Fibroblast of the conjunctiva (primary cell): Measurements from ENCODE around the gene UGT1A5.

ENCODE experiments used
- DNase-seq: peaks from one replicate; pipeline ENCODE4 v3.0.0-alpha.2; 2010; ENCODE audit warnings: low read depth

Gene UGT1A5

GRCh38 chr2:233810385-233810784 lies 97.7 kb downstream of the UGT1A5 start:
- no peak for DNase-seq

- no peak for DNase-seq
These were observed 98.4 kb downstream of the UGT1A5 start for GRCh38 chr2:233811087-233811486.

DNA sequence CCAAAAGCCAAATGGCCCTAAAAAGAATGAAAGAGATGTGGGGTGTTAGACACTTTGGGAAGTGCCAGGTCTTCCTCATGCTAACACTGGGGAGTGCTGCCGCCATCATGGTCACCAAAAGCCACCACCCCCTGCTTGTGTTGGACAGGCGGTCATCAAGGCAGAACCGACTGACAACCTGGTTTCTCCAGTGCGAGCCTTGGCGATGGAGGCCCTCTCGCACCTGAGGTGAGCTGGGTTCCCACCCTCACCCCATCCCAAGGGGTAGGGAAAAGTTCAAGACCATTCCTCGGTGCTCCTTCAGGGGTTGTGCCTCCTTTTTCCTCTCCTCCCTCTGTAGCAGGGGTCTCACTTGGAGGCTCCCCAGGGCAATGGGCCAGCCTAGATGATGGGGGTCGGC lies 99.0 kb downstream of the UGT1A5 start:
- DNase-seq = no peak

- no peak for DNase-seq
These were observed 100.7 kb downstream of the UGT1A5 start for GRCh38 chr2:233813236-233814055.

GRCh38 chr2:233814056-233814835 lies 101.5 kb downstream of the UGT1A5 start:
- DNase-seq = no peak

- DNase-seq = no peak
These were observed 103.2 kb downstream of the UGT1A5 start for GRCh38 chr2:233815861-233816260.

GRCh38 chr2:233816334-233816733 lies 103.6 kb downstream of the UGT1A5 start:
- DNase-seq = no peak

DNA sequence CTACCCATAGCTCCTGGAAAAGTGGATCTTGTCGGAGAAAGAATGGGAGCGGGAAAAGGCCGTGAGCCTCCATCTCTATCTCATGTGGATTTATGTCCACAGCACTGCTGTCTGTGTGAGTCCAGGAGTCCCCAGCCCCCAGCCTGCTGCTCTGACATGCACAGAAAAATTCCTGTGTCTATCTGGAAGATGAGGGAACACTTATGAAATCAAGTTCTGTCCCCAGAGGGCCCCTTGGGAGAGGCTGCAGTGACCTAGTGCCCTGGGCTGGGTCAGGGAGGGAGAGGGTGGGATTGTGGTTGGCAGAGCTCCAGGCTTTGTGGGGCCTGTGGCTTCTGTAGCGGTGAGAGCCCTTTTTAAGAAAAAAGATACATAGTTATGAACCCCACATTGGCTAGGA lies 104.1 kb downstream of the UGT1A5 start:
- no peak for DNase-seq

- no peak for DNase-seq
These were observed 104.7 kb downstream of the UGT1A5 start for GRCh38 chr2:233817361-233817911.

DNA sequence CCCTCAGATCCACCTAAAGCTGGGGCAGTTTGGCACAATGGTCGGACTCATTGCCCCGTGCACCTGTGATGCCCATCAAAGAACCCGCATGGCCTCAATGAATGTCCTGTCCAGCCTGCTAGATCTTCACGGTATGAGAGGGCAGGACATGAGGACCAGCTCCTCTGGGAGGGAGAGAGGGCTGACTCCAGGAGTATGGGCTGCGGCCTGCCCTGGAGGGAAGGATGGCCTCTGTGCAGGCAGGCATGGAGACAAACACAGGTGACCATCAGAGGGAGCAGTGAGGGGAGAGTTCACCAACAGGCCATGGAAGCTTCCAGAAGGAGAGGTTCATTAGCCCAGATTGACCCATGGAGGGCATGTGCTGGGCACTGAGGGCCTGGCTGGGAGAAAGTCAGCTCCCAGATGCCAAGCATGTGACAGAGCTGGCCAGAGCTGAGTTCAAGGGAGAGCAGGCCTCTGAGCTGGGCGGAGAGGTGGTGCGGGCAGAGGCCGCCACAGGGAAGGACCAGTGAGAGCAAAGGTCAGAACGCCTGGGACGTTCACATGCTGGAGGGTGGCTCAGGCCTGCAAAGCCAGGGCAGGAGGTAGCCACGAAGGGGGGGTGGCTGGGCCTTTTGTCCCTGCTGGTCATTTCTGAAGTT lies 105.4 kb downstream of the UGT1A5 start:
- no peak for DNase-seq

DNA sequence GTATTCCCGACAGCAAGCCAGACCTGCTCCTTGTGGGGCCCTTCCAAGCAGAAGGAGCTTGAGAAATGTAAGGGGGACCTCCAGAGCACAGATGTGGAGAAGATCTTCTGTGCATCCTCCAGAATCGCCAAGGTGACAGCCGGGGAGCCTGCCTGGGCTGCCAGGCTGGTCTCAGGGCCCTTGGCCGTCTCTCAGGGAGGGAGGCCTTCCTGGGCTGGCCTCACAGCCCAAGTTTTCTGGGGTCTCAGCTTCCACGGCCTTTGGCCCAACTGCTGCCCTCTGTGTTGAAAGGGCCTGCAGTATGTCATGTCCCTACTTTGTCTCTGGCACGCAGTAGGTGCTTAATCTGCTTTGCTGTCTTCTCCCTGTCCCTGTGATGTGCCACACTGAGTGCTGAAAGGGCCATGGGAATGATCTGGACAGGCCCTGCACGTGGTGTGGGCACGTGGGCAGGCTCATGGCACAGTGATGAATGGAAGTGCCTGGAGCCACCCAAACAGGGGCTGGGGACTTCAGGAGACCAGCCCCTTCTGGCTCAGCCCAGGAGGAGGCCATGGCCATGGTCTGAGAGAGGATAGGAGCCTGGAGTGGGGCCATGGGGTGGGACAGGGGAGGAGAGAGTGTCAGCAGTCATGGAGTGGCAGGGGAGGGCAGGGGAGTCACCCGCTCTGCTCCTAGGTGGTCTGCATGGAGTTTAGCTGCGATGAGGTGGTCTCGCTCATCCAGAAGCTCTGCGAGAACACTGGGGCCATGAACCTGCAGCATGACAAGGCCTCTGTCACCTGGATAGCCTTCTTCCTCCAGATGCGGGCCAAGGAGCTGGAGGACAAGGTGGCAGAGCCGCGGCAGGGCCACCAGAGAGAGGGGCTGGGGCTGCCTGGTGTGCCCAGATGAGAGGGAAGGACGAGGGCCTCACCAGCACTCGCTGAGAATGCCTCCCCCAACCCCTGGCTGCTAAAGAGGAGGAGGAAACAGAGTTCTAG lies 106.2 kb downstream of the UGT1A5 start:
- no peak for DNase-seq

- DNase-seq = no peak
These were observed 107.4 kb downstream of the UGT1A5 start for GRCh38 chr2:233819884-233820773.

DNA sequence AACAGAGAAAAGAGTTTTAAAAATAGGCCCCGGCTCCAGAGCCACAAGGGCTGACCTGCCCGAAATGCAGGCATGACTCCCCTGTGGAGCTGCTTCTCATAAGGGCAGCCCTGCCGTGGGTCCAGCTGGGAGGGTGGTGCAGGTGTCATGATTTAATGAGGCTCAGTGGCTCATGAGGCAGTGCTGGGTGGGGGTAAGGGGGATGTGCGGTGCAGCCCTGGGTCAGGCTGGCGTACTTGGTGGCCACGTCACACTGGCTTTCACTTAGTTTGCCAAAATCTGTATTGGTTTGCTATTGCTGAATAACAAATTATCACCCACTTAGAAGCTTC lies 108.0 kb downstream of the UGT1A5 start:
- no peak for DNase-seq

GRCh38 chr2:233821196-233821595 lies 108.5 kb downstream of the UGT1A5 start:
- no peak for DNase-seq

GRCh38 chr2:233821709-233822100 lies 109.0 kb downstream of the UGT1A5 start:
- DNase-seq = no peak

- no peak for DNase-seq
These were observed 109.5 kb downstream of the UGT1A5 start for GRCh38 chr2:233822101-233822771.
